Loucy (cell line): ENCODE data around the gene PROSER1.

ENCODE experiments used
- H2AFZ ChIP-seq: fragments of 200-600 bp; sonication (generic); 2 replicates; pipeline ENCODE4 v1.6.0; 2016; ENCODE audit warnings: antibody characterized with exemption, mild to moderate bottlenecking, low read length, moderate library complexity
- H3F3A ChIP-seq: fragments of 200-600 bp; 2 replicates; pipeline ENCODE4 v1.6.0; 2016; ENCODE audit warnings: antibody characterized with exemption, low read depth, mild to moderate bottlenecking
- H3K27me3 ChIP-seq: fragments of 200-600 bp; sonication (generic); 2 replicates; pipeline ENCODE4 v1.6.1; 2014; ENCODE audit warnings: low read length, mild to moderate bottlenecking; ENCODE audit not compliant: insufficient read depth, poor library complexity, severe bottlenecking
- H3K36me3 ChIP-seq: fragments of 200-600 bp; sonication (generic); 2 replicates; pipeline ENCODE4 v1.6.1; 2016; ENCODE audit warnings: low read length; ENCODE audit not compliant: insufficient read depth
- H3K4me1 ChIP-seq: fragments of 200-600 bp; sonication (generic); 2 replicates; pipeline ENCODE4 v1.5.1; 2014; ENCODE audit warnings: low read length, mild to moderate bottlenecking; ENCODE audit not compliant: insufficient read depth, poor library complexity, severe bottlenecking
- H3K4me2 ChIP-seq: fragments of 200-600 bp; sonication (generic); 2 replicates; pipeline ENCODE4 v1.6.0; 2014; ENCODE audit warnings: antibody characterized with exemption, low read length, low read depth, mild to moderate bottlenecking; ENCODE audit not compliant: poor library complexity, severe bottlenecking
- H3K4me3 ChIP-seq: fragments of 200-600 bp; sonication (generic); 2 replicates; pipeline ENCODE4 v1.5.1; 2014; ENCODE audit warnings: low read length, mild to moderate bottlenecking, mixed read lengths; ENCODE audit not compliant: poor library complexity, severe bottlenecking
- H3K79me2 ChIP-seq: fragments of 200-600 bp; sonication (generic); 2 replicates; pipeline ENCODE4 v1.6.1; 2014; ENCODE audit warnings: low read length; ENCODE audit not compliant: insufficient read depth
- H3K9ac ChIP-seq: fragments of 200-600 bp; sonication (generic); 2 replicates; pipeline ENCODE4 v1.6.0; 2014; ENCODE audit warnings: mild to moderate bottlenecking, low read depth, low read length, moderate library complexity; ENCODE audit not compliant: poor library complexity, severe bottlenecking
- H3K9me2 ChIP-seq: fragments of 200-600 bp; sonication (generic); replicated peaks from 2 replicates; pipeline ENCODE4 v1.6.1; 2016; ENCODE audit warnings: low read depth, low read length, mixed read lengths
- H3K9me3 ChIP-seq: fragments of 200-600 bp; sonication (generic); 2 replicates; pipeline ENCODE4 v1.6.1; 2014; ENCODE audit warnings: mild to moderate bottlenecking, antibody characterized with exemption, low read length, low read depth; ENCODE audit not compliant: insufficient read depth
- H4K20me1 ChIP-seq: fragments of 200-600 bp; sonication (generic); 2 replicates; pipeline ENCODE4 v1.6.0; 2014; ENCODE audit warnings: antibody characterized with exemption, low read length, mild to moderate bottlenecking; ENCODE audit not compliant: insufficient read depth, poor library complexity, severe bottlenecking
- CTCF ChIP-seq: fragments of 200-600 bp; sonication (generic); conservative IDR thresholded peaks from 2 replicates; pipeline ENCODE4 v1.5.1; 2014; ENCODE audit warnings: mild to moderate bottlenecking, antibody characterized with exemption, low read length
- EZH2phosphoT487 ChIP-seq: fragments of 200-600 bp; IDR thresholded peaks from 2 replicates; pipeline ENCODE4 v1.6.1; 2018; ENCODE audit warnings: antibody characterized with exemption, mild to moderate bottlenecking, moderate library complexity, borderline replicate concordance

Gene PROSER1

GRCh38 chr13:39016787-39017186, 21.1 kb downstream of the PROSER1 start:
- H3K36me3 ChIP-seq, result peaks cover 79% of the 10 kb centered on the region
- H3K9ac ChIP-seq, result no peak overlapping the region
- H3K4me1 ChIP-seq, result no peaks in the 10 kb centered on the region
- H3K27me3 ChIP-seq, result no peaks in the 10 kb centered on the region
- no peaks in the 10 kb centered on the region for H3K9me2 ChIP-seq
- no peak for TF ChIP-seq EZH2phosphoT487
- peak; percentile 71 for TF ChIP-seq CTCF
- H4K20me1 ChIP-seq, result peaks cover 4% of the 10 kb centered on the region
- no peak overlapping the region for H2AFZ ChIP-seq
- no peaks in the 10 kb centered on the region for H3K9me3 ChIP-seq
- H3K4me2 ChIP-seq, result no peak overlapping the region
- no peak overlapping the region for H3K4me3 ChIP-seq
- no peaks in the 10 kb centered on the region for H3K79me2 ChIP-seq
- no peaks in the 10 kb centered on the region for H3F3A ChIP-seq

- H3K4me1 ChIP-seq, result no peaks in the 10 kb centered on the region
- TF ChIP-seq CTCF, result no peak
- TF ChIP-seq EZH2phosphoT487, result no peak
- H3F3A ChIP-seq, result no peaks in the 10 kb centered on the region
- H4K20me1 ChIP-seq, result peaks cover 4% of the 10 kb centered on the region
- H3K9ac ChIP-seq, result no peak overlapping the region
- H3K4me2 ChIP-seq, result no peak overlapping the region
- H3K27me3 ChIP-seq, result no peaks in the 10 kb centered on the region
- peaks cover 79% of the 10 kb centered on the region for H3K36me3 ChIP-seq
- H3K79me2 ChIP-seq, result no peaks in the 10 kb centered on the region
- no peaks in the 10 kb centered on the region for H3K9me3 ChIP-seq
- H3K9me2 ChIP-seq, result no peaks in the 10 kb centered on the region
- no peak overlapping the region for H3K4me3 ChIP-seq
- no peak overlapping the region for H2AFZ ChIP-seq
These were observed 21.8 kb downstream of the PROSER1 start for GRCh38 chr13:39016087-39016486.

- Histone ChIP-seq H3K9me3 (no peaks in the 10 kb centered on the region), H3K36me3 (peaks cover 80% of the 10 kb centered on the region), H3K4me1 (no peaks in the 10 kb centered on the region), H4K20me1 (peaks cover 1% of the 10 kb centered on the region), H3F3A (no peaks in the 10 kb centered on the region), H3K27me3 (no peaks in the 10 kb centered on the region), H3K9me2 (no peaks in the 10 kb centered on the region), H3K4me3 (no peak overlapping the region), H2AFZ (no peak overlapping the region), H3K9ac (no peak overlapping the region), H3K4me2 (no peak overlapping the region), H3K79me2 (no peaks in the 10 kb centered on the region)
- TF ChIP-seq CTCF (no peak), EZH2phosphoT487 (no peak)
These were observed 24.4 kb downstream of the PROSER1 start for GRCh38 chr13:39013462-39013861.
